ENCODE data around the gene ZNF774.

- TF ChIP-seq CTCF (IDR thresholded peaks at IDR 0.05; ENCODE audit: insufficient read depth, low read length) (no peak), POLR2AphosphoS5 (IDR thresholded peaks at IDR 0.05; ENCODE audit: low read depth) (no peak), REST (IDR thresholded peaks at IDR 0.05; ENCODE audit: insufficient replicate concordance, low read depth) (no peak), SPI1 (IDR thresholded peaks at IDR 0.05; ENCODE audit: borderline replicate concordance, low read depth) (no peak)
Measured at GRCh38 chr15:90320885-90321278, 31.2 kb upstream of the ZNF774 start.

Data from HL-60 (cell line).